GM23338 (cell line): Measurements from ENCODE around the gene DGKG. TPM values are rescaled to one million over a fixed set of nuclear protein-coding genes. Genes with fewer than 3 reads are reported as not detected.

Source experiments
- ATAC-seq: fragments of 200-7000 bp; cut with Tn5 transposase; 3 replicates; pipeline ENCODE4 v1.9.1; 2020
- DNase-seq: peaks from one replicate; pipeline ENCODE4 v3.0.0-alpha.2; 2015; ENCODE audit warnings: low spot score
- H2AFZ ChIP-seq: fragments of 200-600 bp; sonication (generic); 2 replicates; pipeline ENCODE4 v1.8.0; 2016; ENCODE audit warnings: antibody characterized with exemption, mild to moderate bottlenecking, moderate library complexity
- H3F3A ChIP-seq: fragments of 200-600 bp; sonication (generic); replicated peaks from 2 replicates; pipeline ENCODE4 v1.8.0; 2017; ENCODE audit warnings: antibody characterized with exemption, mixed run types, low read depth
- H3K27ac ChIP-seq: fragments of 200-600 bp; sonication (generic); 2 replicates; pipeline ENCODE4 v1.6.1; 2016; ENCODE audit warnings: low read depth
- H3K27me3 ChIP-seq: fragments of 200-600 bp; sonication (generic); 2 replicates; pipeline ENCODE4 v1.8.0; 2016; ENCODE audit warnings: mild to moderate bottlenecking, mixed run types, moderate library complexity; ENCODE audit not compliant: insufficient read depth
- H3K36me3 ChIP-seq: fragments of 200-600 bp; sonication (generic); 2 replicates; pipeline ENCODE4 v1.8.0; 2016; ENCODE audit warnings: mild to moderate bottlenecking; ENCODE audit not compliant: insufficient read depth
- H3K4me1 ChIP-seq: fragments of 200-600 bp; sonication (generic); 2 replicates; pipeline ENCODE4 v1.8.0; 2016; ENCODE audit warnings: mild to moderate bottlenecking, moderate library complexity; ENCODE audit not compliant: insufficient read depth
- H3K4me2 ChIP-seq: fragments of 200-600 bp; sonication (generic); 2 replicates; pipeline ENCODE4 v1.7.1; 2017; ENCODE audit warnings: mixed run types
- H3K4me3 ChIP-seq: fragments of 200-600 bp; sonication (generic); 2 replicates; pipeline ENCODE4 v1.6.1; 2016; ENCODE audit warnings: mixed run types
- H3K79me2 ChIP-seq: fragments of 200-600 bp; sonication (generic); replicated peaks from 2 replicates; pipeline ENCODE4 v1.8.0; 2017; ENCODE audit warnings: mild to moderate bottlenecking; ENCODE audit not compliant: insufficient read depth
- H3K9me2 ChIP-seq: fragments of 200-600 bp; sonication (generic); 2 replicates; pipeline ENCODE4 v1.8.0; 2017; ENCODE audit not compliant: insufficient read depth
- H4K20me1 ChIP-seq: fragments of 200-600 bp; sonication (generic); replicated peaks from 2 replicates; pipeline ENCODE4 v1.8.0; 2017; ENCODE audit warnings: mild to moderate bottlenecking; ENCODE audit not compliant: insufficient read depth
- H3K27ac Mint-ChIP-seq: 2 replicates; pipeline ENCODE4 v1.8.0; 2020; ENCODE audit warnings: inconsistent platforms, mild to moderate bottlenecking, moderate library complexity, mixed read lengths
- H3K27me3 Mint-ChIP-seq: 3 replicates; pipeline ENCODE4 v1.8.0; 2022; ENCODE audit warnings: low read depth, mild to moderate bottlenecking, moderate library complexity, mixed read lengths, inconsistent platforms; ENCODE audit not compliant: insufficient read depth, poor library complexity
- H3K36me3 Mint-ChIP-seq: 3 replicates; pipeline ENCODE4 v1.8.0; 2021; ENCODE audit warnings: low read depth, mild to moderate bottlenecking, inconsistent platforms, moderate library complexity, mixed read lengths
- H3K4me1 Mint-ChIP-seq: 3 replicates; pipeline ENCODE4 v1.8.0; 2020; ENCODE audit warnings: mild to moderate bottlenecking, inconsistent platforms, mixed read lengths
- H3K4me3 Mint-ChIP-seq: 3 replicates; pipeline ENCODE4 v1.8.0; 2021; ENCODE audit warnings: moderate library complexity, mild to moderate bottlenecking, inconsistent platforms, mixed read lengths
- H3K9me3 Mint-ChIP-seq: 3 replicates; pipeline ENCODE4 v1.8.0; 2020; ENCODE audit warnings: moderate library complexity, mild to moderate bottlenecking, inconsistent platforms, mixed read lengths
- CREB1 ChIP-seq: fragments of 250-450 bp; sonication (Bioruptor Pico); IDR thresholded peaks from 2 replicates; pipeline ENCODE4 v1.5.0; 2020; ENCODE audit warnings: low read depth, mild to moderate bottlenecking, moderate library complexity
- EZH2 ChIP-seq: fragments of 200-600 bp; sonication (generic); IDR thresholded peaks from one replicate; pipeline ENCODE4 v1.8.0; 2017; ENCODE audit warnings: antibody characterized with exemption, mild to moderate bottlenecking, low read depth; ENCODE audit not compliant: unreplicated experiment
- JUNB ChIP-seq: IDR thresholded peaks from one replicate; pipeline ENCODE4 v1.6.1; 2016; ENCODE audit warnings: antibody characterized with exemption; ENCODE audit not compliant: unreplicated experiment
- STAT1 ChIP-seq: IDR thresholded peaks from one replicate; pipeline ENCODE4 v1.6.1; 2016; ENCODE audit warnings: antibody characterized with exemption; ENCODE audit not compliant: unreplicated experiment
- ZNF331 ChIP-seq: fragments of 250-450 bp; sonication (Bioruptor Pico); IDR thresholded peaks from 2 replicates; pipeline ENCODE4 v1.5.0; 2020; ENCODE audit warnings: low read depth, mild to moderate bottlenecking, moderate library complexity
- polyA plus RNA-seq: library from polyadenylated mRNA; unstranded; fragments of >200 nt; fragmentation: Nextera tagmentation; extraction: Ambion mirVana; gene quantifications from 2 replicates; pipeline ENCODE4 v1.2.1, GENCODE V29; 2016
- total RNA-seq: library from RNA; depleted of rRNA; stranded (reverse); fragments of >200 nt; shearing (Covaris generic); gene quantifications from 2 replicates; pipeline ENCODE4 v1.2.3, GENCODE V29; 2014
- TF ChIP-seq, protein P1 (sequence below): IDR thresholded peaks from 2 replicates; pipeline ENCODE4 v1.6.1; 2016; ENCODE audit warnings: antibody characterized with exemption
- TF ChIP-seq, protein P2 (sequence below), 2 experiments: fragments of 200-600 bp in 1 of 2; sonication (generic) in 1 of 2; conservative IDR thresholded peaks; 2 replicates each; pipeline versions ENCODE4 v1.5.1 to v1.6.1; 2016 to 2017; ENCODE audit warnings: antibody characterized with exemption in 2 of 2, low read depth in 2 of 2, mild to moderate bottlenecking in 2 of 2, moderate library complexity in 1 of 2
- TF ChIP-seq, protein P3 (sequence below): IDR thresholded peaks from one replicate; pipeline ENCODE4 v1.6.1; 2018; ENCODE audit warnings: antibody characterized with exemption; ENCODE audit not compliant: unreplicated experiment
- TF ChIP-seq, protein P4 (sequence below): fragments of 250-450 bp; sonication (Bioruptor Pico); IDR thresholded peaks from 2 replicates; pipeline ENCODE4 v1.5.0; 2020; ENCODE audit warnings: mild to moderate bottlenecking, moderate library complexity

The DGKG gene
- total and polyA plus RNA-seq, 2 experiments from 2014 or later = 0.14 to 0.31 TPM

DNA sequence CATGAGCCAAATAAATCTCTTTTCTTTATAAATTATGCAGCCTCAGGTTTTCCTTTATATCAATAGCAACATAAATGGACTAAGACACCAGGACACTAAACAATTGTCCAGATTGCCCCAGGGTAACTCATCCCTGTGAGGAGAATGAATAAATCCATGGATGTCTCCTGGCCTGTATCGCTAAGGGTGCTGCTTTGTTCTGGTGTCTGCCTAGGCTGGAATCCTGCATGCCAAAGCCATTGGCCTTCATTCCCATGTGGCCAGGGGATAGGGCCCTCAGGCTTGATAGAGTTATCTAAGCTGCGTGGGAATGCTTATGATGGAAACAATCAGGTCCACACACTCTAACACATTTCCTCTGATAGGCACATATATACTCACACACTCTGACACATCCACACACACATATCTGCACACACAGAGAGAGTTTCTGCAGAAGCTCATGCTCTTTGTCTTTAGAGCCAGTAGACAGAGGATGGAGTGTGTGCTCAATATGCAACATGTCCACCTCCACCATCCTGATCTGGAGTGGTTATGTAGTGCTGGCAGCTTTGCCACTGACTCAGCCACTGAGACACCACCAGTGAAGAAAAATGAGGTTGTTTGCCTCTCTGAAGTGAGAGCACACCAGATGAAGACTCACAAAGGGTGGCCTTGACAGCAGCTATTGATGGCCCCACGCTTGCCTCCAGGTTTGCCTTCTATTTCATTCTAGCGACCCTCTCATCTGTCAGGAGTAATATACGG is 24.0 kb upstream of the DGKG start:
- Histone ChIP-seq H4K20me1 (no peaks in the 10 kb centered on the region), H3K4me1 (0 out of 2 replicates have a peak, but pooled peaks cover 5% of the 10 kb centered on the region), H3K9me2 (no peaks in the 10 kb centered on the region), H3F3A (no peaks in the 10 kb centered on the region), H3K4me2 (no peak overlapping the region), H3K4me3 (no peak overlapping the region), H3K36me3 (no peaks in the 10 kb centered on the region), H3K27me3 (no peaks in the 10 kb centered on the region), H2AFZ (no peak overlapping the region), H3K79me2 (no peaks in the 10 kb centered on the region), H3K27ac (no peak overlapping the region)
- Mint-ChIP-seq H3K27me3 (peaks cover 5% of the 10 kb centered on the region), H3K27ac (no peak overlapping the region), H3K4me3 (no peak overlapping the region), H3K9me3 (no peaks in the 10 kb centered on the region), H3K4me1 (peaks cover 11% of the 10 kb centered on the region), H3K36me3 (no peaks in the 10 kb centered on the region)
- DNase-seq (no peak), ATAC-seq (no peak)
- TF ChIP-seq JUNB (no peak), ZNF331 (no peak), EZH2 (no peak), CREB1 (CRISPR knock-in tag) (no peak), STAT1 (no peak)
- TF ChIP-seq, protein P1, sequence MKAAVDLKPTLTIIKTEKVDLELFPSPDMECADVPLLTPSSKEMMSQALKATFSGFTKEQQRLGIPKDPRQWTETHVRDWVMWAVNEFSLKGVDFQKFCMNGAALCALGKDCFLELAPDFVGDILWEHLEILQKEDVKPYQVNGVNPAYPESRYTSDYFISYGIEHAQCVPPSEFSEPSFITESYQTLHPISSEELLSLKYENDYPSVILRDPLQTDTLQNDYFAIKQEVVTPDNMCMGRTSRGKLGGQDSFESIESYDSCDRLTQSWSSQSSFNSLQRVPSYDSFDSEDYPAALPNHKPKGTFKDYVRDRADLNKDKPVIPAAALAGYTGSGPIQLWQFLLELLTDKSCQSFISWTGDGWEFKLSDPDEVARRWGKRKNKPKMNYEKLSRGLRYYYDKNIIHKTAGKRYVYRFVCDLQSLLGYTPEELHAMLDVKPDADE = no peak
- TF ChIP-seq, protein P2, sequence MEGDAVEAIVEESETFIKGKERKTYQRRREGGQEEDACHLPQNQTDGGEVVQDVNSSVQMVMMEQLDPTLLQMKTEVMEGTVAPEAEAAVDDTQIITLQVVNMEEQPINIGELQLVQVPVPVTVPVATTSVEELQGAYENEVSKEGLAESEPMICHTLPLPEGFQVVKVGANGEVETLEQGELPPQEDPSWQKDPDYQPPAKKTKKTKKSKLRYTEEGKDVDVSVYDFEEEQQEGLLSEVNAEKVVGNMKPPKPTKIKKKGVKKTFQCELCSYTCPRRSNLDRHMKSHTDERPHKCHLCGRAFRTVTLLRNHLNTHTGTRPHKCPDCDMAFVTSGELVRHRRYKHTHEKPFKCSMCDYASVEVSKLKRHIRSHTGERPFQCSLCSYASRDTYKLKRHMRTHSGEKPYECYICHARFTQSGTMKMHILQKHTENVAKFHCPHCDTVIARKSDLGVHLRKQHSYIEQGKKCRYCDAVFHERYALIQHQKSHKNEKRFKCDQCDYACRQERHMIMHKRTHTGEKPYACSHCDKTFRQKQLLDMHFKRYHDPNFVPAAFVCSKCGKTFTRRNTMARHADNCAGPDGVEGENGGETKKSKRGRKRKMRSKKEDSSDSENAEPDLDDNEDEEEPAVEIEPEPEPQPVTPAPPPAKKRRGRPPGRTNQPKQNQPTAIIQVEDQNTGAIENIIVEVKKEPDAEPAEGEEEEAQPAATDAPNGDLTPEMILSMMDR (conservative IDR thresholded peaks at IDR 0.05; ENCODE audit: low read depth in 2 of 2) = no peak
- TF ChIP-seq, protein P3, sequence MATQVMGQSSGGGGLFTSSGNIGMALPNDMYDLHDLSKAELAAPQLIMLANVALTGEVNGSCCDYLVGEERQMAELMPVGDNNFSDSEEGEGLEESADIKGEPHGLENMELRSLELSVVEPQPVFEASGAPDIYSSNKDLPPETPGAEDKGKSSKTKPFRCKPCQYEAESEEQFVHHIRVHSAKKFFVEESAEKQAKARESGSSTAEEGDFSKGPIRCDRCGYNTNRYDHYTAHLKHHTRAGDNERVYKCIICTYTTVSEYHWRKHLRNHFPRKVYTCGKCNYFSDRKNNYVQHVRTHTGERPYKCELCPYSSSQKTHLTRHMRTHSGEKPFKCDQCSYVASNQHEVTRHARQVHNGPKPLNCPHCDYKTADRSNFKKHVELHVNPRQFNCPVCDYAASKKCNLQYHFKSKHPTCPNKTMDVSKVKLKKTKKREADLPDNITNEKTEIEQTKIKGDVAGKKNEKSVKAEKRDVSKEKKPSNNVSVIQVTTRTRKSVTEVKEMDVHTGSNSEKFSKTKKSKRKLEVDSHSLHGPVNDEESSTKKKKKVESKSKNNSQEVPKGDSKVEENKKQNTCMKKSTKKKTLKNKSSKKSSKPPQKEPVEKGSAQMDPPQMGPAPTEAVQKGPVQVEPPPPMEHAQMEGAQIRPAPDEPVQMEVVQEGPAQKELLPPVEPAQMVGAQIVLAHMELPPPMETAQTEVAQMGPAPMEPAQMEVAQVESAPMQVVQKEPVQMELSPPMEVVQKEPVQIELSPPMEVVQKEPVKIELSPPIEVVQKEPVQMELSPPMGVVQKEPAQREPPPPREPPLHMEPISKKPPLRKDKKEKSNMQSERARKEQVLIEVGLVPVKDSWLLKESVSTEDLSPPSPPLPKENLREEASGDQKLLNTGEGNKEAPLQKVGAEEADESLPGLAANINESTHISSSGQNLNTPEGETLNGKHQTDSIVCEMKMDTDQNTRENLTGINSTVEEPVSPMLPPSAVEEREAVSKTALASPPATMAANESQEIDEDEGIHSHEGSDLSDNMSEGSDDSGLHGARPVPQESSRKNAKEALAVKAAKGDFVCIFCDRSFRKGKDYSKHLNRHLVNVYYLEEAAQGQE = no peak
- TF ChIP-seq, protein P4, sequence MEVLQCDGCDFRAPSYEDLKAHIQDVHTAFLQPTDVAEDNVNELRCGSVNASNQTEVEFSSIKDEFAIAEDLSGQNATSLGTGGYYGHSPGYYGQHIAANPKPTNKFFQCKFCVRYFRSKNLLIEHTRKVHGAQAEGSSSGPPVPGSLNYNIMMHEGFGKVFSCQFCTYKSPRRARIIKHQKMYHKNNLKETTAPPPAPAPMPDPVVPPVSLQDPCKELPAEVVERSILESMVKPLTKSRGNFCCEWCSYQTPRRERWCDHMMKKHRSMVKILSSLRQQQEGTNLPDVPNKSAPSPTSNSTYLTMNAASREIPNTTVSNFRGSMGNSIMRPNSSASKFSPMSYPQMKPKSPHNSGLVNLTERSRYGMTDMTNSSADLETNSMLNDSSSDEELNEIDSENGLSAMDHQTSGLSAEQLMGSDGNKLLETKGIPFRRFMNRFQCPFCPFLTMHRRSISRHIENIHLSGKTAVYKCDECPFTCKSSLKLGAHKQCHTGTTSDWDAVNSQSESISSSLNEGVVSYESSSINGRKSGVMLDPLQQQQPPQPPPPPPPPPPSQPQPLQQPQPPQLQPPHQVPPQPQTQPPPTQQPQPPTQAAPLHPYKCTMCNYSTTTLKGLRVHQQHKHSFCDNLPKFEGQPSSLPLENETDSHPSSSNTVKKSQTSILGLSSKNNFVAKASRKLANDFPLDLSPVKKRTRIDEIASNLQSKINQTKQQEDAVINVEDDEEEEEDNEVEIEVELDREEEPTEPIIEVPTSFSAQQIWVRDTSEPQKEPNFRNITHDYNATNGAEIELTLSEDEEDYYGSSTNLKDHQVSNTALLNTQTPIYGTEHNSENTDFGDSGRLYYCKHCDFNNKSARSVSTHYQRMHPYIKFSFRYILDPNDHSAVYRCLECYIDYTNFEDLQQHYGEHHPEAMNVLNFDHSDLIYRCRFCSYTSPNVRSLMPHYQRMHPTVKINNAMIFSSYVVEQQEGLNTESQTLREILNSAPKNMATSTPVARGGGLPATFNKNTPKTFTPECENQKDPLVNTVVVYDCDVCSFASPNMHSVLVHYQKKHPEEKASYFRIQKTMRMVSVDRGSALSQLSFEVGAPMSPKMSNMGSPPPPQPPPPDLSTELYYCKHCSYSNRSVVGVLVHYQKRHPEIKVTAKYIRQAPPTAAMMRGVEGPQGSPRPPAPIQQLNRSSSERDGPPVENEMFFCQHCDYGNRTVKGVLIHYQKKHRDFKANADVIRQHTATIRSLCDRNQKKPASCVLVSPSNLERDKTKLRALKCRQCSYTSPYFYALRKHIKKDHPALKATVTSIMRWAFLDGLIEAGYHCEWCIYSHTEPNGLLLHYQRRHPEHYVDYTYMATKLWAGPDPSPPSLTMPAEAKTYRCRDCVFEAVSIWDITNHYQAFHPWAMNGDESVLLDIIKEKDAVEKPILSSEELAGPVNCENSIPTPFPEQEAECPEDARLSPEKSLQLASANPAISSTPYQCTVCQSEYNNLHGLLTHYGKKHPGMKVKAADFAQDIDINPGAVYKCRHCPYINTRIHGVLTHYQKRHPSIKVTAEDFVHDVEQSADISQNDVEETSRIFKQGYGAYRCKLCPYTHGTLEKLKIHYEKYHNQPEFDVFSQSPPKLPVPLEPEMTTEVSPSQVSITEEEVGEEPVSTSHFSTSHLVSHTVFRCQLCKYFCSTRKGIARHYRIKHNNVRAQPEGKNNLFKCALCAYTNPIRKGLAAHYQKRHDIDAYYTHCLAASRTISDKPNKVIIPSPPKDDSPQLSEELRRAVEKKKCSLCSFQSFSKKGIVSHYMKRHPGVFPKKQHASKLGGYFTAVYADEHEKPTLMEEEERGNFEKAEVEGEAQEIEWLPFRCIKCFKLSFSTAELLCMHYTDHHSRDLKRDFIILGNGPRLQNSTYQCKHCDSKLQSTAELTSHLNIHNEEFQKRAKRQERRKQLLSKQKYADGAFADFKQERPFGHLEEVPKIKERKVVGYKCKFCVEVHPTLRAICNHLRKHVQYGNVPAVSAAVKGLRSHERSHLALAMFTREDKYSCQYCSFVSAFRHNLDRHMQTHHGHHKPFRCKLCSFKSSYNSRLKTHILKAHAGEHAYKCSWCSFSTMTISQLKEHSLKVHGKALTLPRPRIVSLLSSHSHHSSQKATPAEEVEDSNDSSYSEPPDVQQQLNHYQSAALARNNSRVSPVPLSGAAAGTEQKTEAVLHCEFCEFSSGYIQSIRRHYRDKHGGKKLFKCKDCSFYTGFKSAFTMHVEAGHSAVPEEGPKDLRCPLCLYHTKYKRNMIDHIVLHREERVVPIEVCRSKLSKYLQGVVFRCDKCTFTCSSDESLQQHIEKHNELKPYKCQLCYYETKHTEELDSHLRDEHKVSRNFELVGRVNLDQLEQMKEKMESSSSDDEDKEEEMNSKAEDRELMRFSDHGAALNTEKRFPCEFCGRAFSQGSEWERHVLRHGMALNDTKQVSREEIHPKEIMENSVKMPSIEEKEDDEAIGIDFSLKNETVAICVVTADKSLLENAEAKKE (CRISPR knock-in tag) = no peak
